Endothelial cell of umbilical vein (primary cell): Measurements from ENCODE around the gene TICAM2.

Experiments used
- EZH2 ChIP-seq: IDR thresholded peaks from 2 replicates; pipeline ENCODE4 v1.6.1; 2012; ENCODE audit warnings: borderline replicate concordance, low read depth, mild to moderate bottlenecking, moderate library complexity, low read length, inconsistent platforms; ENCODE audit not compliant: severe bottlenecking
- FOS ChIP-seq: IDR thresholded peaks from 2 replicates; pipeline ENCODE4 v1.6.1; 2011; ENCODE audit warnings: mild to moderate bottlenecking, low read length, moderate library complexity, borderline replicate concordance; ENCODE audit not compliant: insufficient read depth
- GATA2 ChIP-seq: IDR thresholded peaks from 2 replicates; pipeline ENCODE4 v1.7.0; 2011; ENCODE audit warnings: low read depth, mild to moderate bottlenecking, moderate library complexity, mixed read lengths, low read length; ENCODE audit not compliant: insufficient read length, insufficient read depth
- JUN ChIP-seq: IDR thresholded peaks from 2 replicates; pipeline ENCODE4 v1.6.1; 2011; ENCODE audit warnings: borderline replicate concordance, low read depth; ENCODE audit not compliant: insufficient read length, insufficient read depth
- MYC ChIP-seq: IDR thresholded peaks from one replicate; pipeline ENCODE4 v1.6.1; 2011; ENCODE audit warnings: mild to moderate bottlenecking, low read depth, low read length
- POLR2A ChIP-seq: IDR thresholded peaks from 2 replicates; pipeline ENCODE4 v1.6.1; 2012; ENCODE audit warnings: low read depth, mild to moderate bottlenecking, control low read depth, low read length
- POLR2AphosphoS5 ChIP-seq: IDR thresholded peaks from 2 replicates; pipeline ENCODE4 v1.6.1; 2012; ENCODE audit warnings: low read depth, mild to moderate bottlenecking, control low read depth, low read length, moderate library complexity; ENCODE audit not compliant: insufficient read depth
- TF ChIP-seq, protein P1 (sequence below), 2 donors: IDR thresholded peaks; 1 replicate in 1 of 2; 2 replicates in 1 of 2; pipeline ENCODE4 v1.5.1; 2011; ENCODE audit warnings: low read length in 2 of 2, mild to moderate bottlenecking in 2 of 2, moderate library complexity in 2 of 2, control low read depth in 1 of 2, inconsistent platforms in 1 of 2, low read depth in 1 of 2; ENCODE audit not compliant: insufficient read depth in 1 of 2; ENCODE audit errors: extremely low read depth in 1 of 2
- TF ChIP-seq, protein P2 (sequence below): IDR thresholded peaks from 2 replicates; pipeline ENCODE4 v1.6.1; 2011; ENCODE audit not compliant: insufficient read depth, insufficient read length

DNA sequence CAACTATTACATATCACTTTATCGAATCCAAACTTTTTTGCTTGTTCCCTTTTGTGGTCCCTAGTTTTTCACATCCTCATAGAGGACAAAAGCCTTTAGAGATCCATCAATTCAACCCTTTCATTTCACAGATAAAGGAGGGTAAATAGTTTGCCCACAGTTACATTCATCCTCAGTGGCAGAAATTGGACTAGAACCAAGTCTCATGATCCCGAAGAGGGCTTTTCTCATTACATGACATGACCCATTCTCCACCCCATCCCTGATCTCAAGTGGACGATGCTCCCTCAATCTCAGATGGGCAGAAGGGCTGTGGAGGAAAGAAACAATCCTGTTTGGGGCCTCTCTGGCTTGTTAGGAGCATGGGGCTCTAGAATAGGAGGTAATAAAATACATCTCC, 23.1 kb downstream of the TICAM2 start:
- TF ChIP-seq, protein P1, sequence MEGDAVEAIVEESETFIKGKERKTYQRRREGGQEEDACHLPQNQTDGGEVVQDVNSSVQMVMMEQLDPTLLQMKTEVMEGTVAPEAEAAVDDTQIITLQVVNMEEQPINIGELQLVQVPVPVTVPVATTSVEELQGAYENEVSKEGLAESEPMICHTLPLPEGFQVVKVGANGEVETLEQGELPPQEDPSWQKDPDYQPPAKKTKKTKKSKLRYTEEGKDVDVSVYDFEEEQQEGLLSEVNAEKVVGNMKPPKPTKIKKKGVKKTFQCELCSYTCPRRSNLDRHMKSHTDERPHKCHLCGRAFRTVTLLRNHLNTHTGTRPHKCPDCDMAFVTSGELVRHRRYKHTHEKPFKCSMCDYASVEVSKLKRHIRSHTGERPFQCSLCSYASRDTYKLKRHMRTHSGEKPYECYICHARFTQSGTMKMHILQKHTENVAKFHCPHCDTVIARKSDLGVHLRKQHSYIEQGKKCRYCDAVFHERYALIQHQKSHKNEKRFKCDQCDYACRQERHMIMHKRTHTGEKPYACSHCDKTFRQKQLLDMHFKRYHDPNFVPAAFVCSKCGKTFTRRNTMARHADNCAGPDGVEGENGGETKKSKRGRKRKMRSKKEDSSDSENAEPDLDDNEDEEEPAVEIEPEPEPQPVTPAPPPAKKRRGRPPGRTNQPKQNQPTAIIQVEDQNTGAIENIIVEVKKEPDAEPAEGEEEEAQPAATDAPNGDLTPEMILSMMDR (IDR thresholded peaks at IDR 0.05; ENCODE audit: extremely low read depth in 1 of 2, insufficient read depth in 1 of 2, low read depth in 1 of 2, low read length in 2 of 2), result no peak
- TF ChIP-seq POLR2A (no peak), POLR2AphosphoS5 (no peak), JUN (no peak), EZH2 (no peak), GATA2 (no peak), MYC (no peak), FOS (no peak)
- TF ChIP-seq, protein P2, sequence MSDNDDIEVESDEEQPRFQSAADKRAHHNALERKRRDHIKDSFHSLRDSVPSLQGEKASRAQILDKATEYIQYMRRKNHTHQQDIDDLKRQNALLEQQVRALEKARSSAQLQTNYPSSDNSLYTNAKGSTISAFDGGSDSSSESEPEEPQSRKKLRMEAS, result no peak
